Myocyte (in vitro differentiated cells): Measurements from ENCODE around the gene BCORL1. TPM values are rescaled to one million over a fixed set of nuclear protein-coding genes. Genes with fewer than 3 reads are reported as not detected.

Experiments
- DNase-seq: peaks from one replicate; pipeline ENCODE4 v3.0.0-alpha.2; 2012; ENCODE audit warnings: low read depth
- polyA plus RNA-seq: library from polyadenylated mRNA; unstranded; fragments of >200 nt; gene quantifications from one replicate; pipeline ENCODE4 v1.2.1, GENCODE V29; 2012; ENCODE audit warnings: missing spikeins
- total RNA-seq: library from RNA; depleted of rRNA; stranded (reverse); fragments of >200 nt; gene quantifications from 2 replicates; pipeline ENCODE4 v1.2.3, GENCODE V29; 2014

BCORL1 gene, protein sequence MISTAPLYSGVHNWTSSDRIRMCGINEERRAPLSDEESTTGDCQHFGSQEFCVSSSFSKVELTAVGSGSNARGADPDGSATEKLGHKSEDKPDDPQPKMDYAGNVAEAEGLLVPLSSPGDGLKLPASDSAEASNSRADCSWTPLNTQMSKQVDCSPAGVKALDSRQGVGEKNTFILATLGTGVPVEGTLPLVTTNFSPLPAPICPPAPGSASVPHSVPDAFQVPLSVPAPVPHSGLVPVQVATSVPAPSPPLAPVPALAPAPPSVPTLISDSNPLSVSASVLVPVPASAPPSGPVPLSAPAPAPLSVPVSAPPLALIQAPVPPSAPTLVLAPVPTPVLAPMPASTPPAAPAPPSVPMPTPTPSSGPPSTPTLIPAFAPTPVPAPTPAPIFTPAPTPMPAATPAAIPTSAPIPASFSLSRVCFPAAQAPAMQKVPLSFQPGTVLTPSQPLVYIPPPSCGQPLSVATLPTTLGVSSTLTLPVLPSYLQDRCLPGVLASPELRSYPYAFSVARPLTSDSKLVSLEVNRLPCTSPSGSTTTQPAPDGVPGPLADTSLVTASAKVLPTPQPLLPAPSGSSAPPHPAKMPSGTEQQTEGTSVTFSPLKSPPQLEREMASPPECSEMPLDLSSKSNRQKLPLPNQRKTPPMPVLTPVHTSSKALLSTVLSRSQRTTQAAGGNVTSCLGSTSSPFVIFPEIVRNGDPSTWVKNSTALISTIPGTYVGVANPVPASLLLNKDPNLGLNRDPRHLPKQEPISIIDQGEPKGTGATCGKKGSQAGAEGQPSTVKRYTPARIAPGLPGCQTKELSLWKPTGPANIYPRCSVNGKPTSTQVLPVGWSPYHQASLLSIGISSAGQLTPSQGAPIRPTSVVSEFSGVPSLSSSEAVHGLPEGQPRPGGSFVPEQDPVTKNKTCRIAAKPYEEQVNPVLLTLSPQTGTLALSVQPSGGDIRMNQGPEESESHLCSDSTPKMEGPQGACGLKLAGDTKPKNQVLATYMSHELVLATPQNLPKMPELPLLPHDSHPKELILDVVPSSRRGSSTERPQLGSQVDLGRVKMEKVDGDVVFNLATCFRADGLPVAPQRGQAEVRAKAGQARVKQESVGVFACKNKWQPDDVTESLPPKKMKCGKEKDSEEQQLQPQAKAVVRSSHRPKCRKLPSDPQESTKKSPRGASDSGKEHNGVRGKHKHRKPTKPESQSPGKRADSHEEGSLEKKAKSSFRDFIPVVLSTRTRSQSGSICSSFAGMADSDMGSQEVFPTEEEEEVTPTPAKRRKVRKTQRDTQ (N-terminal part only)
- 0.94 and 1.5 TPM in 2 replicates for total RNA-seq
- polyA plus RNA-seq, result 4.4 TPM

DNA sequence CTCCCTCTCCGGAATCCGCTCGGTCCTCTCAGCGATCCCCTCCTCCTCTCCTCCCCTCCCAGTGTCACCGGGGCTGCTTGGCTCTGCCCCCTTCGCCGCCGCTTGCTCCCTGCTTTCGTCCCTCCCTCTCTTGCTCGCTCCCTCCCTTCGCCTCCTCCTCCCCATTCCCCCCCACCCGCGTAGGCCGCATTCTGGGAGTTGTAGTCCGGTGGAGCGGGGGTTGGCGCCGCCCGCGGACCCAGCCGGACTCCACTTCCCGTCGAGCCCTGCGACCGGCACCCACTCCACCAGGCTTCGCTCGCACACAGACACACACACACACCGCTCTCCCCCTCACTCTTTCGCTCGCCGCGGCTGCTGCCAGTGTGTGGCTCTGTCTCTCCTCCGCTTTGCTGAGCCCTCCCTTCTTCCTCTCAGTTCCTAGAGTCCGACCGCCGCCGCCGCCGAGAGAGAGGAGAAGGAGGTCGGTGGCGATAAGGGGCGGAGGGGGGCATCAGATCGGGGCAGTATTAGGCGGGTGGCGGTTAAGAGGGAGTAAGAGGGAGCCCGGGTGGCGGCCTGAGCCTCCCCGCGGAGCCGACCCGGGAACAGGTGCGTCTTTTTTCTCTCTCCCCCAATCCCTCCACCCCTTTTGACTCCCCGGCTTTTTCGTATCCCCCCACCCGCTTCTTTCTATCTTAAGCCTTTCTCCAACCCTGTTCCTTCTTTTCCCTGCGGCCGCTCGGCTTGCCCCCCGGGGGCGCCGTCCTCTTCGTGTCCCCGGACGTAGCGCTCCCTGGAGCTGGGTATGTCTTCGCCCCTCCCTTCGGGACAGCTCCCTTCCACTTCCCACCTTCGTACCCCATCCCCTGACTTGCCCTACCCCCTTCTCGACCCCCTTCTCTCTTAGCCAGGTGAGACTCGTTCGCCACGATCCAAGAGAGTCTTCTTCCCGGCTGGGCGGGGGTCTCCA is at the start of gene BCORL1:
BCORL1 (plus strand) TSS at position 336 of the 952 bp plus-strand sequence. CDS start 22,597 bp downstream, outside the sequence.
- DNase-seq, result peak; percentile 89

GRCh38 chrX:129932821-129933321 is 49.6 kb upstream of the BCORL1 start:
- DNase-seq, result peak; percentile 25

DNA sequence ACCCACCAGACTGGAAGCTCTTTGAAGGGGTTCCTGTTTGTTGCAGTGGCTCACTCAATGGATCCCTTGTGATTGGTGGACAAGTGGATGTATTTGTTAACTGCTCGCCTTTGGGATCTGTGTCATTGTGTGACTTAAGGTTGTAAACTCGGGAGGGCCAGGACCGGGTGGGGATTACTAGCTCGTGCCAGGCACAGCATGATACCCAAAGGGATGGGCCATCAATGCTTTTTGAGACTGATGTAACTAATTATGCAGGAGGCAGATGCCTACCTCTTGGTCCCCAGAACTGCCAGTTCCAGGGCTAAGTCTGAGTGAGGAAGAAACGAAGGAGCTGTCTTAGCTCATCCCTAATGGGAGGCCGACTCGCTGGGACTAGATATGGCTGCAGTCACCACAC is 48.7 kb upstream of the BCORL1 start:
- DNase-seq, result no peak

DNA sequence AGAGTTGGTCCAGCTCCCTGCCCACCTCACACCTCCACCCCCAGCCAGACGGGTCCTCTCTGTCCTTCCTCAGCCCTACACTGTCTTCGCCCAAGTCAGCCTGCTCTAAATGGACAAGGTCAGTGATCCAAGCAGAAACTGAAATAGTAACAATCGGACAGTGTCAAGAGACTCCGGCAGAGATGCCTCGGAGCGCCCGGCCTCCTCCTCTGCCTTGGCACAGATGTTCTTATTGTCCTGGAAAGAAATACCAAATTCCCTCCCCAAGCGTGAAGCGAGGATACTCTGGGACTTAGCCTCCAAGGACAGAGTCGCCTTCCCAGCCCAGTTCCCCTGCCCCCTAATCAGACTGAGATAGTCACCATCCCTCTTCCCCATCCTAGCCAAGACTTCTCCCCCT is 48.0 kb upstream of the BCORL1 start:
- DNase-seq, result no peak

DNA sequence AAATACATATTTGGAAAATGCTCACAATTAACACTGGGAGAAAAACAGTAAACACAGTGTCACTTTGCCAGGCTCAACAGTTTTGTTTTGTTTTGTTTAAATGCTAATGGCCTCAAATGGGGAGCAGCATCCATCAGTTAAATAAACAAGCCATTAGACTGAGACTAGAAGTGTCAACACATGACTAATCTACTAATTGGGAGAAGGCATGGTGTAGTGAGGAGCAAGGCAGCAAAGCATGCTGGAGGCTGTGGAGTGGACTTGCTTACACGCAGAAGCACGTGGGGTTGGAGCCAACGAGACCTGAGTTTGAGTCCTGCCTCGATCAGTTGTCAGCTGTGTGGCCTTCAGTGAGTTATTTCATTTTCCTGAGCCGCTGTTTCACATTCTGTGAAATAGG is 47.5 kb upstream of the BCORL1 start:
- no peak for DNase-seq

DNA sequence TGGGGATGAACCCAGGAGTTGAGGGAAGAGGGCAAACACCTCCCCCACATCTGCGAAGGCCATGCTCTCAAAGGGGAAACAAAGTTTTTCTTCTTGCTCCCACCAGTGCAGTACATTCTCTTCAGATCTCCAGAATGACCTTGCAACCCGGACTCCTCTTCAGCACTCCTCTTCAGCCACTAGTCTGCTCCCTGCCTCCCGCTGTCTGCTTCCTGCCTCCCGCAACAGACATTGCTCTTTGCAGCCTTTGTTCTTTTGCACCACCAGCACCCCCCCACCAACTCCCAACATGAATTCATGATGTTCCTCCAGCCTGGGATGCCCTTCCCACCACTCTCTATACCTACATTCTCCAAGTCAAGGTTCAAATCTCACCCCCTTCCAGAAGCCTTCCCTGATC is 44.4 kb upstream of the BCORL1 start:
- no peak for DNase-seq

GRCh38 chrX:129939986-129940385 is 42.4 kb upstream of the BCORL1 start:
- no peak for DNase-seq

GRCh38 chrX:129940721-129941120 is 41.7 kb upstream of the BCORL1 start:
- no peak for DNase-seq

GRCh38 chrX:129945131-129945530 is 37.3 kb upstream of the BCORL1 start:
- no peak for DNase-seq

GRCh38 chrX:129953334-129953648 is 29.1 kb upstream of the BCORL1 start:
- DNase-seq, result no peak

DNA sequence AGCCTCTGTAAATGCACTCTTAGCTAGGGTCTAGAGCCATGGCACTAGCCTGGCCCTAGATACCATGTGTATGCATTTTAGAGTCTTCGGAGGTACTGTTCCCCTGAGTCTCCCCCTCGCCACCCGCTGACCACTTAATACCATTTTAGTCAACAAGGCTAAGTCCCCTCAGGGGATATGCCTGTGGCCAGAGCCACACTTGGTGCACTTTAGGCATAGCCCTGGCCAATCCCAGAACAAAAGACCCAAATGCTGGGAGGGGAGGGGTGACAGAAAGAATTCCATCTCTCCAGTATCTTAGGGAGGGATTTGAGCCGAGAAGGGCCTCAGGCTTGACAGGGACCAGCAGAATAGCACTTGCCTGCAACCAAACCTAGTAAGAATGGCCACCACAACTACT is 28.6 kb upstream of the BCORL1 start:
- no peak for DNase-seq

DNA sequence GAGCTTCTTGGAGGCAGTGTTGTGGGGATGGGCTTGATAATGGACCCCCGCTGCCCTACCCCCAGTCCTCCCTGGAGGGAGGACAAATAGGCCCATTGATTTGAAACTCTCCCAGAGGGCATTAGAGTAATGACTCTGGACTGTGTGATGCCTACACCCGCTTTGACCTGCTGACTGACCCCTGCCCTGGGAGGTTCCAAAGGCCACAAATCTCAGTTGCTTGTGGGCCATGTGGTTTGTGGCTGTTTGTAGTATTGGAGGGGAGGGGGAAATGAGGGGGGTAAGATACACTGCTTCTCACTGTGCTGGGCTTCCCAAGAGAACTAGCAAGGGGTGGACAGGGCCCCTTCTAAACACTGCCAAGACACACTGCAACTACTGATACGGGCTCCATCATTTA is 27.6 kb upstream of the BCORL1 start:
- no peak for DNase-seq

DNA sequence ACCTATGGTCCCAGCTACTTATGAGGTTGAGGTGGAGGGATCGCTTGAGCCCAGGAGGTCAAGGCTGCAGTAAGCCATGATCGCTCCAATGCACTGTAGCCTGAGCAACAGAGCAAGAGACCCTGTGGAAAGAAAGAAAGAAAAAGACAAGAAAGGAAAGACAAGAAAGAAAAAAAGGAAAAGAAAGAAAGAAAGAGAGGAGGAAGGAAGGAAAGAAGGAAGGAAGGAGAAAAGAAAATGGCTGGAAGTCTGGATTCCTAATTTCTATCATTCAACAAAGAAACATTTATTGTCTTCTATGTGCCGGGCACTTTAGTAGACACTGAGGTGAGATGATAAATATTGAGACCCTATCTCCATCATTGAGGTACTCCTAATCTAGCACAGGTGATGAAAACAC is 26.8 kb upstream of the BCORL1 start:
- no peak for DNase-seq

GRCh38 chrX:129956145-129956544 is 26.3 kb upstream of the BCORL1 start:
- DNase-seq, result no peak

GRCh38 chrX:129956765-129957164 is 25.7 kb upstream of the BCORL1 start:
- DNase-seq, result no peak

DNA sequence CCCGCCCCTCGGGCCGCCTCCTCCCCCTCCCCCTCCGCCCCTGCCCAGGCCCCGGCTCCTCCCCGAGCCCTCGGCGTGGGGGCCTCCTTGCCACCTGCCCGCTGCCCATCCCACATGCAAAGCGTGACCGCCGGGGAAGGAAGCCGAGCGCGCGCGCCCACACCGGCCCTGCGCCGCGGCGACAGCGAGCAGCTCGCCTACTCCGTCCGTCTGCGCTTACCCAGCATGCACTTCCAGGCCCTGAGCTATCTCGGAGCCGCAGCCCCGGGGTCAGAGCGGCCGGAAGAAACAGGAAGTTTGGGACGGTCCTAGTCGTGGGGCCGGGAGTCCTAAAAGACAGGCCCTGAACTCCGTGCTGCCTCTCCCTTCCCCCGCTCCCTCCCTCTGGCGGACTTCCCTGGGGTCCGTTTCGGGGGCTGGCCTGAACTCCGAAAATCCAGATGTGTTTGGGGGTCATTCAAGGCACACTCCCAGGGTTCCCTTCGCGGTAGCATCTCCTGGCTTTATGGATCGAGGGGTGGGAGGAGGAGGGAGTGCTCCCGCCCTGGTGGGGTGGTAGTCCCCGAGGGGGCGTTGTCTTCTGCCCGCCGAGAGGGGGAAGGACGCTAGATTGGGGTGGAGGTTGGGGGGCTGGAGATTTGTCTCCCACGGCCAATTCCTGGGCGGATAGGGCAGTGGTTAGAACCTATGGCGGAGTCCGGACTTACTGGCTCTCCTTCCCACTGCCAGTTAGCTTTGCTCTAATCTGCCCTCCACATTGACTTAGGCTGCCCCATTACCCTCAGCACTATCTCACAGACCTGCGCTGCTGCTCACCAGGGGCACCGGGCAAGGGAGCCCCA is 25.0 kb upstream of the BCORL1 start:
- DNase-seq, result peak; percentile 54

DNA sequence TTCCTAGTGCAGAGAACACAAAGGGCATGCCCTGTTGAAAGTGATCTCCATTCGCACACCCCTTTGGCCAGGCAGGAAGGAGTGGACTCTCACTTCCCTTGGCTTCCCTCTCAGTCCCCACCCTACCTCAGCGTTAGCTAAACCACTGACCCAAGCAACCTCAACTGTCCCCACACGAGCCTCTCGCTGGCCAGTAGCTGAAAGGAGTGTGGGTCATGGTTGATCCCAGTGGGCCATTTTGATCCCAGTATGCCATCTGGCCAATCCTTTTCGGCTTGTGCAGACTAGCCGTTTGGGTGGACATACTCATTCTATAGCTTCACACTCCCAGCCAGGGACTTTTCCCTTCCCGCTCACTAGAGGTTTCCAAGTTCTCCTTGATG is 24.4 kb upstream of the BCORL1 start:
- no peak for DNase-seq

GRCh38 chrX:129958814-129959492 is 23.5 kb upstream of the BCORL1 start:
- DNase-seq, result no peak

DNA sequence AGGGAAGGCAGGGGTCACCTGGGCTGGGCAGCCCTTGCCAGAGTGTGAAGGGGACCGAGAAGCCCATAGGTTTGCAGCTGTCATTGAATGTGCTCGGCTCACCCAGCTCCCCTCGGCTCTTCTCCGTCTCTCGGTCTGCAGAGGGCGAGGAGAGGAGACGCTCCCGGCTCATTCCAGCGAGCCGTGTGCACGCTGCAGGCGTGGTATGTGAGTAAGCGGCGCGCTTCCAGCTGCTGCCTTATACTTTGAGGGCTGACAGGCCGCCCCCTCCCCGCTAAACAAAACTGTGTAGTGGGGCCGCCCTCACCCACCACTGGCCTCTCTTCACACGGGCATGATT is 23.0 kb upstream of the BCORL1 start:
- DNase-seq, result peak; percentile 26
